ENCODE results near the gene RRP36. TPM values are rescaled to one million over a fixed set of nuclear protein-coding genes. Genes with fewer than 3 reads are reported as not detected.

The RRP36 gene
- total RNA-seq, 1 donor from 2014 or later = 109 TPM

GRCh38 chr6:43070028-43070632 is 48.7 kb downstream of the RRP36 start:
- TF ChIP-seq CTCF (IDR thresholded peaks at IDR 0.05; ENCODE audit: partially characterized antibody, unreplicated experiment) = peak; percentile 64
- H3K27me3 Mint-ChIP-seq (ENCODE audit: unreplicated experiment) = peaks cover 5% of the 10 kb centered on the region
- H3K27ac Mint-ChIP-seq (ENCODE audit: unreplicated experiment) = peak overlapping the region; percentile 75
- peaks cover 5% of the 10 kb centered on the region for H3K4me1 Mint-ChIP-seq (ENCODE audit: low read depth, unreplicated experiment)
- no peak for DNase-seq
- H3K4me3 Mint-ChIP-seq (ENCODE audit: unreplicated experiment) = no peak overlapping the region
- no peaks in the 10 kb centered on the region for H3K36me3 Mint-ChIP-seq (ENCODE audit: unreplicated experiment)
- peaks cover 2% of the 10 kb centered on the region for H3K9me3 Mint-ChIP-seq (ENCODE audit: unreplicated experiment)

GRCh38 chr6:43074847-43075669 is 53.6 kb downstream of the RRP36 start:
- Mint-ChIP-seq H3K27ac (ENCODE audit: unreplicated experiment) (peak overlapping the region; percentile 64), H3K4me1 (ENCODE audit: low read depth, unreplicated experiment) (peaks cover 19% of the 10 kb centered on the region), H3K36me3 (ENCODE audit: unreplicated experiment) (no peaks in the 10 kb centered on the region), H3K9me3 (ENCODE audit: unreplicated experiment) (peaks cover 9% of the 10 kb centered on the region), H3K27me3 (ENCODE audit: unreplicated experiment) (peaks cover 7% of the 10 kb centered on the region), H3K4me3 (ENCODE audit: unreplicated experiment) (peak overlapping the region; percentile 73)
- TF ChIP-seq CTCF (IDR thresholded peaks at IDR 0.05; ENCODE audit: partially characterized antibody, unreplicated experiment) = no peak
- no peak for DNase-seq

- Mint-ChIP-seq H3K4me1 (ENCODE audit: low read depth, unreplicated experiment) (peaks cover 15% of the 10 kb centered on the region), H3K27me3 (ENCODE audit: unreplicated experiment) (peaks cover 5% of the 10 kb centered on the region), H3K36me3 (ENCODE audit: unreplicated experiment) (peaks cover under 1% of the 10 kb centered on the region), H3K9me3 (ENCODE audit: unreplicated experiment) (peaks cover 8% of the 10 kb centered on the region), H3K4me3 (ENCODE audit: unreplicated experiment) (peak within 1 kb of the TSS; percentile 88), H3K27ac (ENCODE audit: unreplicated experiment) (peak within 1 kb of the TSS; percentile 79)
- peak; percentile 91 for DNase-seq
- TF ChIP-seq CTCF (IDR thresholded peaks at IDR 0.05; ENCODE audit: partially characterized antibody, unreplicated experiment) = no peak
These were observed 54.4 kb downstream of the RRP36 start, which contains the start of gene PTK7 for GRCh38 chr6:43075670-43076463. PTK7 (plus strand) TSS chr6:43076314; CDS start chr6:43076489, 175 bp downstream.

- peaks cover 8% of the 10 kb centered on the region for H3K9me3 Mint-ChIP-seq (ENCODE audit: unreplicated experiment)
- peaks cover 15% of the 10 kb centered on the region for H3K4me1 Mint-ChIP-seq (ENCODE audit: low read depth, unreplicated experiment)
- H3K27me3 Mint-ChIP-seq (ENCODE audit: unreplicated experiment) = peaks cover 4% of the 10 kb centered on the region
- DNase-seq = peak; percentile 78
- peak overlapping the region; percentile 88 for H3K4me3 Mint-ChIP-seq (ENCODE audit: unreplicated experiment)
- peak overlapping the region; percentile 79 for H3K27ac Mint-ChIP-seq (ENCODE audit: unreplicated experiment)
- peaks cover 4% of the 10 kb centered on the region for H3K36me3 Mint-ChIP-seq (ENCODE audit: unreplicated experiment)
- no peak for TF ChIP-seq CTCF (IDR thresholded peaks at IDR 0.05; ENCODE audit: partially characterized antibody, unreplicated experiment)
These were observed 55.3 kb downstream of the RRP36 start for GRCh38 chr6:43076464-43077332.

Measured in glutamatergic neuron (in vitro differentiated cells).